B cell (primary cell): ENCODE results near the gene AP3B2. TPM values are rescaled to one million over a fixed set of nuclear protein-coding genes. Genes with fewer than 3 reads are reported as not detected.

ENCODE experiments used
- ATAC-seq: fragments of 200-7000 bp; cut with Tn5 transposase; one replicate; pipeline ENCODE4 v1.10.0; 2021; ENCODE audit warnings: low read depth, mild to moderate bottlenecking, moderate number of reproducible peaks, moderate library complexity
- CTCF ChIA-PET: fragments of 350-600 bp; sonication (Branson Sonifier 250); formaldehyde crosslinking; loops from one replicate; lab custom pipeline; 2021; ENCODE audit warnings: antibody characterized with exemption, inconsistent platforms; lab: Charles Lee
- POLR2A ChIA-PET: fragments of 350-600 bp; sonication (Branson Sonifier 250); formaldehyde crosslinking; loops from one replicate; lab custom pipeline; 2021; ENCODE audit warnings: antibody characterized with exemption; lab: Charles Lee
- DNase-seq: peaks from one replicate; pipeline ENCODE4 v3.0.0; 2013
- H2AFZ ChIP-seq: 2 replicates; pipeline ENCODE4 v1.6.1; 2012; ENCODE audit warnings: mild to moderate bottlenecking, low read depth, low read length; ENCODE audit not compliant: insufficient read depth, poor library complexity, severe bottlenecking
- H3K27ac ChIP-seq, 2 donors: 1 replicate in 1 of 2; 2 replicates in 1 of 2; pipeline ENCODE4 v1.5.1; 2012 to 2013; ENCODE audit warnings: low read length in 2 of 2, mild to moderate bottlenecking in 2 of 2, moderate library complexity in 1 of 2
- H3K27me3 ChIP-seq, 4 experiments: fragments of 200-600 bp in 1 of 4; sonication (generic) in 1 of 4; replicated peaks in 1 of 4; 1 replicate in 2 of 4; 2 replicates in 2 of 4; pipeline versions ENCODE4 v1.6.1 to v1.7.0; 2013 to 2016; ENCODE audit warnings: low read length in 3 of 4, mild to moderate bottlenecking in 2 of 4, mixed read lengths in 1 of 4, moderate library complexity in 1 of 4; ENCODE audit not compliant: insufficient read depth in 4 of 4, control insufficient read depth in 3 of 4; ENCODE audit errors: control extremely low read depth in 1 of 4
- H3K36me3 ChIP-seq, 2 experiments: replicated peaks in 1 of 2; 1 replicate in 1 of 2; 2 replicates in 1 of 2; pipeline versions ENCODE4 v1.6.1 to v1.7.1; 2013; ENCODE audit warnings: low read length in 1 of 2; ENCODE audit not compliant: insufficient read depth in 2 of 2, control insufficient read depth in 1 of 2; ENCODE audit errors: control extremely low read depth in 1 of 2, extremely low read depth in 1 of 2
- H3K4me1 ChIP-seq, 2 donors: fragments of 200-600 bp in 1 of 2; sonication (generic) in 1 of 2; 1 replicate in 1 of 2; 2 replicates in 1 of 2; pipeline versions ENCODE4 v1.5.1 to v1.6.1; 2013 to 2017; ENCODE audit warnings: low read length in 2 of 2; ENCODE audit not compliant: control insufficient read depth in 2 of 2, insufficient read depth in 2 of 2
- H3K4me2 ChIP-seq: replicated peaks from 2 replicates; pipeline ENCODE3; 2012; ENCODE audit warnings: mild to moderate bottlenecking, low read depth, low read length; ENCODE audit not compliant: poor library complexity, severe bottlenecking
- H3K4me3 ChIP-seq, 5 experiments: fragments of 200-600 bp in 1 of 5; sonication (generic) in 1 of 5; 1 replicate in 3 of 5; 2 replicates in 2 of 5; pipeline versions ENCODE4 v1.5.1 to v1.7.0; 2011 to 2016; ENCODE audit warnings: low read length in 4 of 5, mild to moderate bottlenecking in 4 of 5, low read depth in 2 of 5, control low read depth in 1 of 5, moderate library complexity in 1 of 5; ENCODE audit not compliant: insufficient read depth in 1 of 5; ENCODE audit errors: control extremely low read depth in 1 of 5, extremely low read depth in 1 of 5
- H3K79me2 ChIP-seq: fragments of 200-600 bp; sonication (generic); one replicate; pipeline ENCODE4 v1.6.0; 2016; ENCODE audit warnings: low read length; ENCODE audit not compliant: control insufficient read depth, insufficient read depth
- H3K9ac ChIP-seq: fragments of 200-600 bp; sonication (generic); 2 replicates; pipeline ENCODE4 v1.6.1; 2017; ENCODE audit warnings: mild to moderate bottlenecking, low read length, moderate library complexity
- H3K9me3 ChIP-seq, 3 donors: one replicate each; pipeline versions ENCODE4 v1.6.1 to v1.7.1; 2013; ENCODE audit warnings: low read length in 2 of 3; ENCODE audit not compliant: control insufficient read depth in 2 of 3, insufficient read depth in 1 of 3; ENCODE audit errors: control extremely low read depth in 1 of 3
- H4K20me1 ChIP-seq: 2 replicates; pipeline ENCODE4 v1.6.0; 2012; ENCODE audit warnings: mild to moderate bottlenecking, low read length; ENCODE audit not compliant: insufficient read depth, control insufficient read depth, poor library complexity, severe bottlenecking
- H3K27ac Mint-ChIP-seq: one replicate; pipeline ENCODE4 v1.8.0; 2021; ENCODE audit warnings: mixed read lengths
- H3K27me3 Mint-ChIP-seq: one replicate; pipeline ENCODE4 v1.8.0; 2021; ENCODE audit warnings: mixed read lengths
- H3K4me1 Mint-ChIP-seq: one replicate; pipeline ENCODE4 v1.8.0; 2021; ENCODE audit warnings: mixed read lengths
- H3K4me3 Mint-ChIP-seq: one replicate; pipeline ENCODE4 v1.8.0; 2021; ENCODE audit warnings: mixed read lengths
- H3K9me3 Mint-ChIP-seq: one replicate; pipeline ENCODE4 v1.8.0; 2022; ENCODE audit warnings: mixed read lengths; ENCODE audit not compliant: insufficient read depth
- EZH2 ChIP-seq: IDR thresholded peaks from 2 replicates; pipeline ENCODE4 v1.6.1; 2012; ENCODE audit warnings: borderline replicate concordance, low read depth, mild to moderate bottlenecking, moderate library complexity, low read length; ENCODE audit not compliant: insufficient read depth, poor library complexity, severe bottlenecking
- WGBS: methylation state at CpG from one replicate; pipeline ENCODE4 v1.1.5; 2013; ENCODE audit warnings: missing lambda C conversion rate; ENCODE audit not compliant: insufficient coverage; 5-methylcytosine and 5-hydroxymethylcytosine counted together
- intact Hi-C: fragments of 100-400 bp; cut with micrococcal nuclease; formaldehyde crosslinking; loops from one replicate; pipeline ENCODE4 v1.10.0; 2022
- polyA minus RNA-seq: library from RNA; depleted of rRNA, polyadenylated mRNA; stranded (reverse); fragments of >200 nt; gene quantifications from 2 replicates; pipeline ENCODE4 v1.2.3, GENCODE V29; 2012
- polyA plus RNA-seq: library from polyadenylated mRNA; depleted of rRNA; stranded (reverse); fragments of >200 nt; gene quantifications from 2 replicates; pipeline ENCODE4 v1.2.3, GENCODE V29; 2012
- total RNA-seq, 2 donors: library from RNA; stranded (reverse); fragments of 120-200 nt in 1 of 2; gene quantifications; 1 replicate in 1 of 2; 2 replicates in 1 of 2; pipeline versions ENCODE4 v1.2.3 to v1.2.4, GENCODE V29; 2013 to 2022
- TF ChIP-seq, protein P1 (sequence below): fragments of 200-600 bp; IDR thresholded peaks from one replicate; pipeline ENCODE4 v1.8.0; 2022; ENCODE audit warnings: antibody characterized with exemption, mild to moderate bottlenecking

AP3B2 gene, protein sequence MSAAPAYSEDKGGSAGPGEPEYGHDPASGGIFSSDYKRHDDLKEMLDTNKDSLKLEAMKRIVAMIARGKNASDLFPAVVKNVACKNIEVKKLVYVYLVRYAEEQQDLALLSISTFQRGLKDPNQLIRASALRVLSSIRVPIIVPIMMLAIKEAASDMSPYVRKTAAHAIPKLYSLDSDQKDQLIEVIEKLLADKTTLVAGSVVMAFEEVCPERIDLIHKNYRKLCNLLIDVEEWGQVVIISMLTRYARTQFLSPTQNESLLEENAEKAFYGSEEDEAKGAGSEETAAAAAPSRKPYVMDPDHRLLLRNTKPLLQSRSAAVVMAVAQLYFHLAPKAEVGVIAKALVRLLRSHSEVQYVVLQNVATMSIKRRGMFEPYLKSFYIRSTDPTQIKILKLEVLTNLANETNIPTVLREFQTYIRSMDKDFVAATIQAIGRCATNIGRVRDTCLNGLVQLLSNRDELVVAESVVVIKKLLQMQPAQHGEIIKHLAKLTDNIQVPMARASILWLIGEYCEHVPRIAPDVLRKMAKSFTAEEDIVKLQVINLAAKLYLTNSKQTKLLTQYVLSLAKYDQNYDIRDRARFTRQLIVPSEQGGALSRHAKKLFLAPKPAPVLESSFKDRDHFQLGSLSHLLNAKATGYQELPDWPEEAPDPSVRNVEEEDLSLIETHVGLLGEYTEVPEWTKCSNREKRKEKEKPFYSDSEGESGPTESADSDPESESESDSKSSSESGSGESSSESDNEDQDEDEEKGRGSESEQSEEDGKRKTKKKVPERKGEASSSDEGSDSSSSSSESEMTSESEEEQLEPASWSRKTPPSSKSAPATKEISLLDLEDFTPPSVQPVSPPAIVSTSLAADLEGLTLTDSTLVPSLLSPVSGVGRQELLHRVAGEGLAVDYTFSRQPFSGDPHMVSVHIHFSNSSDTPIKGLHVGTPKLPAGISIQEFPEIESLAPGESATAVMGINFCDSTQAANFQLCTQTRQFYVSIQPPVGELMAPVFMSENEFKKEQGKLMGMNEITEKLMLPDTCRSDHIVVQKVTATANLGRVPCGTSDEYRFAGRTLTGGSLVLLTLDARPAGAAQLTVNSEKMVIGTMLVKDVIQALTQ
- total RNA-seq (0.15 and 0.61 TPM in 2 replicates), polyA plus RNA-seq (0.16 and 0.37 TPM in 2 replicates), polyA minus RNA-seq (0.86 TPM in 1 of 2 replicates, not detected in the other)
- 0.12 TPM for total RNA-seq (2013)

DNA sequence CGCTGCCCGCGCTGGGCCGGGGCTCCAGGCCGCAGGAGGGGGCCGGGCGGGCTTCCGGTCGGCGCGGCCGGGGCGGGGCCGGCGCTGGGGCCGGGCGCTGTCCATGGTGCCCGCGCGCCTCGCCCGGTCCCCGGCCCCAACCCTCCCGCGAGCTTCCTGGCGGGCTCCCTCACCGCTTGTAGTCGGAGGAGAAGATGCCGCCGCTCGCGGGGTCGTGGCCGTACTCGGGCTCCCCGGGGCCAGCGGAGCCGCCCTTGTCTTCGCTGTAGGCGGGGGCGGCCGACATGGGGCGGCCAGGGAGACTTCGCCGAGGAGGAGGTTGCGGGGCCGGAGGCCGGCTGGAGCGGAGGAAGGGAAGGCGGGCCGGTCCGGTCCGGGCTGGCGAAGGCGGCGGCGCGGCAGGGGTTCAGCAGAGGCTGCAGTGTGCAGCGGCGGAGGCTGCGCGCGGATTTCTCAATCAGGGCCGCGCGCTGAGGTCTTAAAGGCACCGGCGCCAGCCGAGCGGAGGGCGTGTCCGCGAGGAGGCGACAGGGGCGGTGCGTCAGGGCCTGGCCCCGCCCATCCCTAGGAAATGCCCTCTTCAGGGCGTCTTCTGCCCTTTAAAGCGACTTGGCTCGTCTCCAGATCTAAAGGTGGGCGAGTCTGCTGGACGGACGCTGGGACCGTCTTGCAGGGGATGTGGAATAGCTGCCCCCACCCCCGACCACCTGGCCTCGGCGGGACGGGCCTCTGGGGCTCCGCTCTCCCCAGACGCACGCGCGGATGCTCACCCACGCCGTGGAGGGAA, at the start of gene AP3B2:
Gene AP3B2, minus strand, starts transcription at position 455 of the 787 bp plus-strand sequence. Its CDS starts 169 bp downstream, at position 286.
- H3K4me2 ChIP-seq = peak within 1 kb of the TSS; percentile 100
- peak within 1 kb of the TSS; percentile 88 for H2AFZ ChIP-seq
- Mint-ChIP-seq H3K27me3 (peaks cover 30% of the 10 kb centered on the region), H3K4me1 (peaks cover 2% of the 10 kb centered on the region), H3K9me3 (no peaks in the 10 kb centered on the region), H3K4me3 (peak within 1 kb of the TSS; percentile 77), H3K27ac (no peak within 1 kb of the TSS)
- peaks cover 0 to 45% (median 5%) of the 10 kb centered on the region in 4 experiments for H3K27me3 ChIP-seq
- H3K4me3 ChIP-seq = peak within 1 kb of the TSS in 4 of 5 experiments; percentile 38 to 72 (median 60)
- H3K79me2 ChIP-seq = no peaks in the 10 kb centered on the region
- H3K9me3 ChIP-seq = peaks cover 0 to 25% (median 0%) of the 10 kb centered on the region in 3 donors
- H4K20me1 ChIP-seq = no peaks in the 10 kb centered on the region
- peaks cover 0 to 12% of the 10 kb centered on the region in 2 donors for H3K4me1 ChIP-seq
- intact Hi-C loops = loop anchor here (1.0 to 2.0 kb wide), 5 partner anchors 29 to 301 kb away; partner anchors contain the start of genes C15orf40 and RPS17
- H3K27ac ChIP-seq = no peak within 1 kb of the TSS
- peak within 1 kb of the TSS; percentile 72 for H3K9ac ChIP-seq
- WGBS = under 1% methylated on average over 95 of the region's 95 CpGs
- TF ChIP-seq, protein P1, sequence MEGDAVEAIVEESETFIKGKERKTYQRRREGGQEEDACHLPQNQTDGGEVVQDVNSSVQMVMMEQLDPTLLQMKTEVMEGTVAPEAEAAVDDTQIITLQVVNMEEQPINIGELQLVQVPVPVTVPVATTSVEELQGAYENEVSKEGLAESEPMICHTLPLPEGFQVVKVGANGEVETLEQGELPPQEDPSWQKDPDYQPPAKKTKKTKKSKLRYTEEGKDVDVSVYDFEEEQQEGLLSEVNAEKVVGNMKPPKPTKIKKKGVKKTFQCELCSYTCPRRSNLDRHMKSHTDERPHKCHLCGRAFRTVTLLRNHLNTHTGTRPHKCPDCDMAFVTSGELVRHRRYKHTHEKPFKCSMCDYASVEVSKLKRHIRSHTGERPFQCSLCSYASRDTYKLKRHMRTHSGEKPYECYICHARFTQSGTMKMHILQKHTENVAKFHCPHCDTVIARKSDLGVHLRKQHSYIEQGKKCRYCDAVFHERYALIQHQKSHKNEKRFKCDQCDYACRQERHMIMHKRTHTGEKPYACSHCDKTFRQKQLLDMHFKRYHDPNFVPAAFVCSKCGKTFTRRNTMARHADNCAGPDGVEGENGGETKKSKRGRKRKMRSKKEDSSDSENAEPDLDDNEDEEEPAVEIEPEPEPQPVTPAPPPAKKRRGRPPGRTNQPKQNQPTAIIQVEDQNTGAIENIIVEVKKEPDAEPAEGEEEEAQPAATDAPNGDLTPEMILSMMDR = no peak
- no peak for TF ChIP-seq EZH2
- ChIA-PET POLR2A (no interaction called here), CTCF (no interaction called here)
- no peaks in the 10 kb centered on the region for H3K36me3 ChIP-seq
- ATAC-seq (peak; percentile 88), DNase-seq (peak; percentile 78)
